ENCODE measurements around the gene PLA2G6. TPM values are rescaled to one million over a fixed set of nuclear protein-coding genes. Genes with fewer than 3 reads are reported as not detected.

PLA2G6 gene
- total RNA-seq, 2 experiments from 2014 or later = 80.2 to 85.3 TPM

DNA sequence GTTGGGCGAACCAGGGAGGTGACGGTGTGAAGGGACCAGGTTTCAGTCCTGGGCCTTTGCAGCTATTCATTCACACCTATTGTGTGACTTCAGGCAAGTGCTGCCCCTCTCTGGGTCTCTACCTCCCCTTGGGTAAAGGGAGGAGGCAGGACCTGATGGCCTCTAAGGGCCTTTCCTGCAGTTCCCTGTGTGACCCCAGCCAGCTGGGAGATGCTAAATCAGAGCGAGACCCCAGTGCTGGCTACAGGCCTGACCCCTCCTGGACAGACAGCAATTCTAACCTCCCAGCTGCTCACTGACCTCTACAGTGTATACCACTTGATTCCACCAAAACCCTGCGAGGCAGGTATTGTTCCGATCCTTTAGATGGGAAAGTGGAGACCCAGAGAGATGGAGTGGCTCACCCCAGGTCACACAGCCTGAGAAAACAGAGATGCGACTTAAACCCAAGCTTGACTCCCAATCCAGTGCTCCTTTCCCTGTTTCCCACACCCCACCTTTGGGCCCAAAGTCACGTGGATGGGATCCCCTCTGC, 26.3 kb upstream of the PLA2G6 start:
- Mint-ChIP-seq H3K27ac (no peak overlapping the region), H3K27me3 (ENCODE audit: low read depth) (no peaks in the 10 kb centered on the region), H3K36me3 (ENCODE audit: low read depth) (no peaks in the 10 kb centered on the region), H3K9me3 (no peaks in the 10 kb centered on the region), H3K4me3 (no peak overlapping the region), H3K4me1 (ENCODE audit: low read depth) (peaks cover 19% of the 10 kb centered on the region)
- no peak for DNase-seq
- CTCF ChIA-PET = no interaction called here
- intact Hi-C loops (cut with micrococcal nuclease) = loop anchor here (10.0 kb wide), 1 partner anchor 547 kb away; the partner anchor contains the start of gene SUN2

DNA sequence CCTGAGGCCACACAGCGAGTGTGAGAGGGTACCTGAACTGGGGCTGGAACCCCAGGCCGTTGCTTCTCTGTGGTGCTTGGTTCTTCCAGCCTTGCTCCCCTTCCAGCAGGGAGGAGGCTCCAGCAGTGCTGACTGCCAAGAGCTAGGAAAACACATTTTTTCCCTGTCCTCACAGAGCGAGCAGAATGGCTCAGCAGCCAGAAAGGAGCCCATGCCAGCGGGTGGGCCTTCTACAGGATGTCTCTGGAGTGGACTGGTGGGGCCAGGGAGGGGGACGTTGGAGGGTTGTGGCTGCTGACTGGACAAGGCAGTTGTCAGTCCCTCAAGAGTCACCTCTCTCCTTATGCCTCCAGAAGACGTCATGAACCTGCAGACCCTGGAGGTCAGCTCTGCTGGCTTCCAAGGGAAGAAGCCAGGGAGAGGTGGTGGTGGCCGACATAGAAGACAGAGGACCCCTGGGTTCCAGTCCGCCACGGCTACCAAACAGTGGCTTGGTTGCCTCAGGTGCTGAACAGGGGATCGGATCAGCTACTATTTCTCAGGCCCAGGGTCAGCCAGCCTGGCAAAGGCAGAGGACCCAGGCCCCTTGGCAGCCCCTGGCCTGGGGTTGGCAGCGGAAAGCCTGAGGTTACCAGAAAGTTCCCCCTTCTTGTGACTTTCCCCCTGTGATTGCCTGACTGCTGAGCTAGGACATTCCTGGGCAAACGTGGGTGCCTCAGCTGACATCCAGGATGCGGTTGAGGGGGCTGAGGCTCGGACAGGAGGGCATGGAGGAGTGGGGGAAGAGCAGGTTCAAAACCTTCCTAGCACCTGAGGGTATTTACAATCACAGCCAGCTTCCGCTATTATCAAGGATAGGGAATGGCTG, 23.9 kb upstream of the PLA2G6 start:
- H3K27ac Mint-ChIP-seq = no peak overlapping the region
- intact Hi-C loops (cut with micrococcal nuclease) = loop anchor here (10.0 kb wide), 1 partner anchor 549 kb away; the partner anchor contains the start of gene SUN2
- CTCF ChIA-PET = no interaction called here

DNA sequence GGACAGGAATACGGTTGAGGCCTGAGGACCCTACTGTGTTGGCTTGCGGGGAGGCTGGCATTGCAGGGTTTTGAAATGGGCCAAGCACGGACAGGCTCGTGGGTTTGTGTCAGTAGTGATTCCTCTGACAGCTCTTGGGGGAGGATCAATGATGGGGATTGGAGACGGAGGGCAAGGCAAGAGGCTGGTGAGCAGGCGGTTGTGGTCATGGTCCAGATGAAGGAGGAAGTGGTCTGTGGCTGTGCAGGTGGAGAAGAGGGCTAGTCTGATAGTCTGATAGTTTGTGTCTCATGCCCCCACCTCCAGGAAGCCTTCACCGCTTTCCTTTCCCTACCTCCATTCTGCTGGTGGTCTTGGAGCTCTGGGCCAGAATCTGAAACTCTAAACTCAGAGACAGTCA, 23.2 kb upstream of the PLA2G6 start:
- Mint-ChIP-seq H3K36me3 (ENCODE audit: low read depth) (no peaks in the 10 kb centered on the region), H3K27ac (no peak overlapping the region), H3K4me1 (ENCODE audit: low read depth) (peaks cover 28% of the 10 kb centered on the region), H3K9me3 (no peaks in the 10 kb centered on the region), H3K4me3 (no peak overlapping the region), H3K27me3 (ENCODE audit: low read depth) (no peaks in the 10 kb centered on the region)
- DNase-seq = no peak
- CTCF ChIA-PET = interaction anchor here (1.1 to 1.4 kb wide), 2 partner anchors 24 to 152 kb away, joined by 3 to 4 read pairs; no protein-coding TSS in a partner anchor
- intact Hi-C loops (cut with micrococcal nuclease) = loop anchor here (10.0 kb wide), 1 partner anchor 550 kb away; the partner anchor contains the start of gene SUN2

More for the DNA sequence above, 23.9 kb upstream of the PLA2G6 start:
- Mint-ChIP-seq H3K36me3 (ENCODE audit: low read depth) (no peaks in the 10 kb centered on the region), H3K27me3 (ENCODE audit: low read depth) (no peaks in the 10 kb centered on the region), H3K4me1 (ENCODE audit: low read depth) (peaks cover 31% of the 10 kb centered on the region), H3K4me3 (no peak overlapping the region), H3K9me3 (no peaks in the 10 kb centered on the region)
- DNase-seq = no peak

DNA sequence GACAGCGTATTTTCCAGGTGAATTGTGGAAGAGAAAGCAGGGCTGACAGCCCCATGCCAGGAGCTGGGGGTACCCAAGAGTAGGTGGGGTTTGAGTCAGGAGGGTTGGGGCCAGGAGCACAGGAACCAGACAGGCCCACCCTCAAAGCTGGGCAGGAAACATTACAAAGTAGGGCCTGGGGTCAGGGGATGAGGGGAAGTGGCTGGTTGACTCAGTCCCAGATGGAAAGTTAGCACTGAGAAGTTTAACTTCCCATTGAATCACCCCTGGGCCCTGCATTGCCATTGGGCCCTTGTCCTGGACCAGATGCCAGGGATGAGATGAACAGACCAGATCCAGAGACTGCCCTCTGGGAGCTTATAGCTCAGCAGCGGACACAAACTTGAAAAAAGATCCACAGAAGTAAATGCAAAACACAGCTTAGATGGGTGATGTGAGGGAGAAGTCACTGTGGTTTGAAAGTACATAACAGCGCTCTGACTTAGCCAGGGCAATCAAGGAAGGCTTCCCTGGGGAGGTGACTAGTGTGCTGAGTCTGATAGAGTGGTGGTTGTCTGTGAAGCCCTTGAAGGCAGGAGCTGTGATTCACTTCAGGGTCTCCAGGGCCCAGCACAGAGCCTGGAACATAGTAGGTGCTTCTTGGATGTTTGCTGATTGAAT, 22.4 kb upstream of the PLA2G6 start:
- CTCF ChIA-PET = interaction anchor here (1.1 to 1.4 kb wide), 2 partner anchors 25 to 152 kb away, joined by 3 to 4 read pairs; no protein-coding TSS in a partner anchor
- Mint-ChIP-seq H3K36me3 (ENCODE audit: low read depth) (no peaks in the 10 kb centered on the region), H3K27me3 (ENCODE audit: low read depth) (no peaks in the 10 kb centered on the region), H3K27ac (peak overlapping the region; percentile 61), H3K9me3 (no peaks in the 10 kb centered on the region), H3K4me3 (peak overlapping the region; percentile 15), H3K4me1 (ENCODE audit: low read depth) (peaks cover 28% of the 10 kb centered on the region)
- DNase-seq = no peak
- intact Hi-C loops (cut with micrococcal nuclease) = loop anchor here (10.0 kb wide), 1 partner anchor 551 kb away; the partner anchor contains the start of gene SUN2

DNA sequence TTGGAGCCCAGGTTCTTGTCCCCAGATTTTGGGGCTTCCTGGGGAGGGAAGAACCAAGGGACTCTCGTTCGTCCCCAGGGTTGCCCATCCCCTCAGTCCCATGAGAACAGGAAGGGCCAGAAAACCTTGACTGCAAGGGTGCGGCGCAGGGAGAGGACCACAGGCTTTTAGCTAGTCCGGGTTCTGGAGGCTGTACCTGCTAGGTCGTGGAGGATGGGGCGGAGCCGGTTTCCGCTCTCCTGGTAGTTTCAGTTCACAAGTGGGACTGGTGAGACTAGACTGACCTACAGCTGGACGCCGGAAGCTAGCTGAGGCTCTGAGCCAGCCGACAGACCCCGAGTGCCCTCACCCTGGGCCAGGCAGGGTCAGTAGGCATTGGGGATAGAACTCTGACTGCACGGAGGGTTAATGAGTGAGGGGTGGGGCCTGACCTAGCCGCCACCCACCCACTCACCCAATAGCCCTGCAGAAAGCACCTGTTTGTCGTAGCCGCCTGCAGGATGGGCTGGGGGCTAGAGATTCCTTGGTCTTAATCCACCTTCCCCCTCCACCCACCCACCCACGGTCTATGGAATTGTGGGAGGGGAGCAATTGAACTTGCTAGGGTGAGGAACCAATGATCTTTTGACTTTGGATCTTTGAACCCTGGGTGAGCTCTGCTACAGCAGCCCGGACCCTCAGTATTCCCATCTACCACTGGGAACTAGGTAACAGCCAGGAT, 21.6 kb upstream of the PLA2G6 start:
- no peaks in the 10 kb centered on the region for H3K9me3 Mint-ChIP-seq
- peak overlapping the region; percentile 79 for H3K4me3 Mint-ChIP-seq
- H3K27ac Mint-ChIP-seq = no peak overlapping the region
- CTCF ChIA-PET = interaction anchor here (0.9 to 1.4 kb wide), 3 partner anchors 11 to 367 kb away, joined by 3 to 4 read pairs (median 3); partner anchors contain the start of gene DMC1
- H3K27me3 Mint-ChIP-seq (ENCODE audit: low read depth) = no peaks in the 10 kb centered on the region
- no peaks in the 10 kb centered on the region for H3K36me3 Mint-ChIP-seq (ENCODE audit: low read depth)
- peaks cover 28% of the 10 kb centered on the region for H3K4me1 Mint-ChIP-seq (ENCODE audit: low read depth)
- intact Hi-C loops (cut with micrococcal nuclease) = loop anchor here (10.0 kb wide), 1 partner anchor 552 kb away; the partner anchor contains the start of gene SUN2
- peak; percentile 47 for DNase-seq

DNA sequence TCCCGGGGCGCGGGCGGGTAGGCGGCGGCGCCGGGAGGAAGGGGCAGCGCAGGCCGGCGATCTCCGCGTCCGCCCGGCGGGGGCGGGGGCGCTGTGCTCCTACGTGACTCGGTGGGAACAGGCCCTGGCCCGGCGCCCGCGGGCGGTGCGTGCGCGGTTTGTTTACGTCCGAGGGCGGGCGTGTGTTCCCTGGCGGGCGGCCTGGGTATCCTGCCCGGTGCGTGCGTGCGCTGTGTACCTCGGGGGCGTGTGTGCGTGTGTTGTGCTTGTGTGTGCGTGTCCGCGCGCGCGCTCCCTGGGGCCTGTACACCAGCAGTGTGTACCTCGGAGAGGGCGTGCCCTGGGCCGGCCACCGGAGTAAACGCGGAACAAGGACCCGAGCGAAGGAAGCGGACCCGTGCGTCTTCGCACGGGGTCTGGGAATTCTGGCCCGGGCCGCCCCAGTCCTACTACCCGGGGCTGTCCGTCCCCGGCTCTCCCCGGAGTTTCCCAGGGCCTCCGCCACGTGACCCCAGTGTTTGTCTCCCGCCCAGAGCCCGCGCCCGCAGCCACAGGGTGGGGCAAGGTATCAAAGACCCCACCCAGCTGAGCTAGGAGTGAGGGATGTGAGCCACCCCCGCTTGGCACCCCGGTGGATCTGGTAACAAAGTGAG, 20.9 kb upstream of the PLA2G6 start:
- no peaks in the 10 kb centered on the region for H3K9me3 Mint-ChIP-seq
- peak; percentile 60 for DNase-seq
- intact Hi-C loops (cut with micrococcal nuclease) = loop anchor here (10.0 kb wide), 1 partner anchor 552 kb away; the partner anchor contains the start of gene SUN2

DNA sequence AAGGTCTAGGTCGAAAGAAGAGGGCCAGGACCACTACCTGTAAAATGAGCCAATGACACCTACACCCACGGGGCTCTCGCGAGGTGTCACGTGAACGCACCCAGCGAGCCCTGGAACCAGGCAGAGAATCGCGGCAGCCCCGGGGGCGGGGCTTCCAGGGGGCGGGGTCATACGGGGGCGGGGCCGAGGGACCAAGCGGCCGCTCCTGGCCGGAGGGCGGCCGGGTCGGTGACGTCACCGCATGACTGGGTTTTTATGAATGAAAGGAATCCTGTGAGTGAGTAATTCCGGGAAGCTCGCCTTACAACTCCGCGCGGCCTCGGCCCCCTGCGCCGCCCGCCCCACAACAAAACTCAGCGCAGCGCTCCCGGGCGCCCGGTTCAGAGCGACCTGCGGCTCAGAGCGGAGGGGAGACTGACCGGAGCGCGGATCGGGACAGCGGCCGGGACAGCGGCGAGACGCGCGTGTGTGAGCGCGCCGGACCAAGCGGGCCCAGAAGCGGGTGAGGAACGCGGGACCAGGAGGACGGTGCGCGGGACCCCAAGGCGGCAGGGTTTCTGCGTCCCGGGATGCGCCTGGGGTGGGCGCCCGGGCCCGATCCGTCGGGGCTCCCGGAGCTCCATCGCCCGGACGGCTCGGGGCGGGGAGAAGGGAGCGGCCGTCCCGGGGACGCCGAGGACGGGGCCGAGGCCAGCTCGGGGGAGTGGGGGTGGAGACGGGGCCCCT, 20.2 kb upstream of the PLA2G6 start, which contains the start of gene MAFF:
Gene MAFF, plus strand, starts transcription at position 284 of the 726 bp plus-strand sequence. CDS start 11,860 bp downstream, outside the sequence.
- Mint-ChIP-seq H3K36me3 (ENCODE audit: low read depth) (no peaks in the 10 kb centered on the region), H3K4me3 (peak within 1 kb of the TSS; percentile 79), H3K4me1 (ENCODE audit: low read depth) (peaks cover 28% of the 10 kb centered on the region), H3K27me3 (ENCODE audit: low read depth) (no peaks in the 10 kb centered on the region), H3K27ac (peak within 1 kb of the TSS; percentile 77), H3K9me3 (no peaks in the 10 kb centered on the region)
- CTCF ChIA-PET = interaction anchor here (0.6 to 1.6 kb wide), 3 partner anchors 25 to 116 kb away, joined by 3 to 4 read pairs (median 3); no protein-coding TSS in a partner anchor
- DNase-seq = peak; percentile 95
- intact Hi-C loops (cut with micrococcal nuclease) = loop anchor here (1.0 to 10.0 kb wide), 2 partner anchors 21 to 553 kb away; partner anchors contain the start of genes PLA2G6 and SUN2

More for the DNA sequence above, 20.9 kb upstream of the PLA2G6 start:
- Mint-ChIP-seq H3K27ac (no peak overlapping the region), H3K4me3 (peak overlapping the region; percentile 79), H3K4me1 (ENCODE audit: low read depth) (peaks cover 28% of the 10 kb centered on the region), H3K36me3 (ENCODE audit: low read depth) (no peaks in the 10 kb centered on the region), H3K27me3 (ENCODE audit: low read depth) (no peaks in the 10 kb centered on the region)
- CTCF ChIA-PET = interaction anchor here (0.6 to 1.1 kb wide), 3 partner anchors 10 to 368 kb away, joined by 3 read pairs; partner anchors contain the start of gene DMC1

DNA sequence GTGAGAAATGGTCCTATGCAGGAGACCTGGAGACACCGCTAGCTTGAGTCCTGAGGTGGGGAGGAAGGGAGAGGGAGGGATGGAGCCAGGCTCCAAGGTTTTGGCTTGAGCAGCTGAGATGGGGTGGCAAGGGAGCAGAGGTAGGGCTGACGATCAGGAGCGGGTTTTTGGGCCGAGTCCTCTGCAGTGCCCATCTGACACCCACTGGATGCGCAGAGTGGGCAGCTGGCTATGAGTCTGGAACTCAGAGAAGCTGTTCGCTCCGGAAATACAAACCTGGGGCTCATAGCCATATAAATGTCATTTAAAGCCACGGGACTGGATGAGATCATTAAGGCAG, 19.7 kb upstream of the PLA2G6 start:
- Mint-ChIP-seq H3K4me3 (peak overlapping the region; percentile 58), H3K27ac (peak overlapping the region; percentile 74), H3K4me1 (ENCODE audit: low read depth) (peaks cover 28% of the 10 kb centered on the region), H3K27me3 (ENCODE audit: low read depth) (no peaks in the 10 kb centered on the region), H3K9me3 (no peaks in the 10 kb centered on the region), H3K36me3 (ENCODE audit: low read depth) (no peaks in the 10 kb centered on the region)
- intact Hi-C loops (cut with micrococcal nuclease) = loop anchor here (1.0 to 10.0 kb wide), 2 partner anchors 20 to 553 kb away; partner anchors contain the start of genes PLA2G6 and SUN2
- CTCF ChIA-PET = interaction anchor here (0.7 to 1.6 kb wide), 4 partner anchors 8 to 149 kb away, joined by 3 to 7 read pairs (median 4); no protein-coding TSS in a partner anchor
- DNase-seq = no peak

DNA sequence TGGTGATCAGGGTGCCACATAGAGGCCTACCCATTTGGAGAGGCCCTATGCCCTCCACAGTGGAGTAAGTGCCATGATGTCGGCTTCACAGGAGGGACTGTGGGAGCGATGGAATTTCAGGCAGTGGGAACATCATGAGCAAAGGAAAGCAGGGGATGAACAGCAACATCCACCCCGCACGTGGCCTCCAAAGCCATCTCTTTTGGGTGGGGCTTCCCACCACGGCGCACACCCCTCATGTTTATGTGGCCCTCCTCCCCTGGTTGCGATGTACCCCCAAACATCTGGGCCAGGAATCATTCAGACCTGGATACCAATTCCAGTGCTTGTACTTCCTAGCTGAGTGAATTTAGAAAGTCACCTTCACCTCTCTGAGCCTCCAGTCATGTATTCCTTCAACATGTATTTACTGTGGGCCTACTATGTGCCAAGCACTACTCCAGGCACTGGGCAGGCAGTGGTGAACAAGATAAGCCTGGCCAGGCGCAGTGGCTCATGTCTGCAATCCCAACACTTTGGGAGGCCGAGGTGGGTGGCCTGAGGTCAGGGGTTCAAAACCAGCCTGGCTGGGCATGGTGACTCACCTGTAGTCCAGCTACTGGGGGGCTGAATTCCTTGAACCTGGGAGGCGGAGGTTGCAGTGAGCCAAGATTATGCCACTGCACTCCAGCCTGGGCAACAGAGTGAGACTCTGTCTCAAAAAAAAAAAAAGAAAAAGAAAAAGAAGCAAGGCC, 18.4 kb upstream of the PLA2G6 start:
- Mint-ChIP-seq H3K36me3 (ENCODE audit: low read depth) (no peaks in the 10 kb centered on the region), H3K27me3 (ENCODE audit: low read depth) (no peaks in the 10 kb centered on the region), H3K9me3 (no peaks in the 10 kb centered on the region), H3K27ac (no peak overlapping the region), H3K4me1 (ENCODE audit: low read depth) (peaks cover 28% of the 10 kb centered on the region), H3K4me3 (no peak overlapping the region)
- DNase-seq = no peak
- intact Hi-C loops (cut with micrococcal nuclease) = loop anchor here (10.0 kb wide), 1 partner anchor 555 kb away; the partner anchor contains the start of gene SUN2
- CTCF ChIA-PET = no interaction called here

DNA sequence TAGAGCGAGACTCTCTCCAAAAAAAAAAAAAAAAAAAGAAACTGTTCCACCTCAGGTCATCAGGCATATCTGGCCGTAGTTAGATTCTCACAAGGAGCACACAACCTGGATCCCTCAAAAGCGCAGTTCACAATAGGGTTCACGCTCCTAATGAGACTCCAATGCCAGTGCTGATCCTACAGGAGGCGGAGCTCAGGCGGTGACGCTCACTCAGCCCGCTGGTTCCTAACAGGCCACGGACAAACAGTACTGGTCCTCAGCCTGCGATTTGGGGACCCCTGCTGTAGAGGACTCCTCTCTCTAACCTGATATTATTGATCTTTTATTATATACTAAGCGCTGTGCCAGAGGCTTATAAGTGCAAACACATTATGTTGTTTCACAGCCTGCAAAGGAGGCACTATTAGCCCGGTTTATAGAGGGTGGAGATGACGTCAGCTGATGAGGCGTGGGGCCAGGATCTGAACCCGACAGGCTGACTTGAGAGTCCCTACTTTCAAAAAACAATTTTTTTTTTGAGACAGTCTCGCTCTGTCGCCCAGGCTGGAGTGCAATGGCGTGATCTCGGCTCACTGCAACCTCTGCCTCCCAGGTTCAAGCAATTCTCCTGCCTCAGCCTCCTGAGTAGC, 15.3 kb upstream of the PLA2G6 start:
- no peak for DNase-seq
- intact Hi-C loops (cut with micrococcal nuclease) = no loop called here
- H3K36me3 Mint-ChIP-seq (ENCODE audit: low read depth) = no peaks in the 10 kb centered on the region
- H3K9me3 Mint-ChIP-seq = no peaks in the 10 kb centered on the region
- peaks cover 1% of the 10 kb centered on the region for H3K27me3 Mint-ChIP-seq (ENCODE audit: low read depth)
- no peak overlapping the region for H3K4me3 Mint-ChIP-seq
- CTCF ChIA-PET = no interaction called here
- no peak overlapping the region for H3K27ac Mint-ChIP-seq
- H3K4me1 Mint-ChIP-seq (ENCODE audit: low read depth) = peaks cover 13% of the 10 kb centered on the region
